ENCODE measurements around the gene SCART1. TPM values are rescaled to one million over a fixed set of nuclear protein-coding genes. Genes with fewer than 3 reads are reported as not detected.

SCART1 gene
- total and polyA plus RNA-seq, 8 donors, result 0.43 to 9.3 (median 5.9) TPM; not detected in 1

GRCh38 chr10:133418289-133418993 is 35.3 kb upstream of the SCART1 start:
- 95 to 99% (median 97%) methylated on average over 12 to 14 of the region's 14 CpGs for WGBS, 5 donors
- DNase-seq, result no peak
- H3K36me3 ChIP-seq, result peaks cover 24 to 62% (median 61%) of the 10 kb centered on the region in 4 donors
- intact Hi-C loops (cut with DNase I; ENCODE audit: low total_unique reads), result no loop called here
- H3K4me1 ChIP-seq, result peaks cover 7 to 9% (median 8%) of the 10 kb centered on the region in 4 donors
- TF ChIP-seq EP300 (IDR thresholded peaks at IDR 0.05) (no peak), POLR2AphosphoS5 (IDR thresholded peaks at IDR 0.05) (no peak), POLR2A (IDR thresholded peaks at IDR 0.05) (no peak)
- TF ChIP-seq, protein P1, sequence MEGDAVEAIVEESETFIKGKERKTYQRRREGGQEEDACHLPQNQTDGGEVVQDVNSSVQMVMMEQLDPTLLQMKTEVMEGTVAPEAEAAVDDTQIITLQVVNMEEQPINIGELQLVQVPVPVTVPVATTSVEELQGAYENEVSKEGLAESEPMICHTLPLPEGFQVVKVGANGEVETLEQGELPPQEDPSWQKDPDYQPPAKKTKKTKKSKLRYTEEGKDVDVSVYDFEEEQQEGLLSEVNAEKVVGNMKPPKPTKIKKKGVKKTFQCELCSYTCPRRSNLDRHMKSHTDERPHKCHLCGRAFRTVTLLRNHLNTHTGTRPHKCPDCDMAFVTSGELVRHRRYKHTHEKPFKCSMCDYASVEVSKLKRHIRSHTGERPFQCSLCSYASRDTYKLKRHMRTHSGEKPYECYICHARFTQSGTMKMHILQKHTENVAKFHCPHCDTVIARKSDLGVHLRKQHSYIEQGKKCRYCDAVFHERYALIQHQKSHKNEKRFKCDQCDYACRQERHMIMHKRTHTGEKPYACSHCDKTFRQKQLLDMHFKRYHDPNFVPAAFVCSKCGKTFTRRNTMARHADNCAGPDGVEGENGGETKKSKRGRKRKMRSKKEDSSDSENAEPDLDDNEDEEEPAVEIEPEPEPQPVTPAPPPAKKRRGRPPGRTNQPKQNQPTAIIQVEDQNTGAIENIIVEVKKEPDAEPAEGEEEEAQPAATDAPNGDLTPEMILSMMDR (IDR thresholded peaks at IDR 0.05), result no peak
- no peak overlapping the region for H3K4me3 ChIP-seq
- H3K27ac ChIP-seq, result no peak overlapping the region
- no peaks in the 10 kb centered on the region for H3K9me3 ChIP-seq
- H3K27me3 ChIP-seq, result peaks cover 0 to 31% (median 12%) of the 10 kb centered on the region in 3 donors

DNA sequence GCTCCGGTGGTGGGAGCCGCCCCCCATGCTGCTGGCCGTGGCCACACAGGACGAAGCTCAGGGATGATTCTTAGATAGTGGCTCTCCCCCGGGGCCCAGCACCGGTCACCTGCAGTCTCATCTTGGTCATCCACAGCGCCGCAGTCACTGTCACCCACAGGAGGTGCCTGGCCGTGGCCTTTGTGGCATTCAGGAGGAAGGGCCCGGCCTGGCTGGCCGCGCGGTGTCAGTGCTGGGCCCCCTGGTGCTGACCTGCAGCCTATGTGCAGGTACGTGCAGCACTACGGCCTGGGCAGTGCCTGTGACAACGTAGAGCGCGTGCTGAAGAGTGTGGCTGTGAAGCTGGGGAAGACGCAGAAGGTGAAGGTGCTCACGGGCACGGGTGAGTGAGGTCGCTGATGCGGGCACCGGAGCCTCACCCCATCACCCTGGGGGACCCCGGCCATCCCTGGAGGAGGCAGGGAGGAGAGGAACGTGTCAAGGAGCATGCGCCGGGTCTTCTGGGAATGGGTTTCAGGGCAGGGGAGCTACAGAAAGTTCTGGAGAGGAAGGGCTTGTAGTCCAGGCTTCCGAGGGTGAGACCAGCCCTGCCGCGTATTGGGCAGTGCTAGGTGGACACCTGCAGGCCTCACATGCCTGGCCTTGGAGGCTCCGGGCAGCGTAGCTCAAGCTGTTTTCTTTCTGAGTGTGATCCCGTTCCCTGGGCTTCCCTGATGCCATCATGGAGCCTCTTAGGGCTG is 34.4 kb upstream of the SCART1 start:
- Histone ChIP-seq H3K27ac (no peak overlapping the region), H3K4me1 (peaks cover 7 to 11% (median 10%) of the 10 kb centered on the region in 4 donors), H3K27me3 (peaks cover 0 to 35% (median 14%) of the 10 kb centered on the region in 3 donors), H3K36me3 (peaks cover 24 to 56% (median 55%) of the 10 kb centered on the region in 4 donors), H3K9me3 (no peaks in the 10 kb centered on the region), H3K4me3 (no peak overlapping the region)
- intact Hi-C loops (cut with DNase I; ENCODE audit: low total_unique reads), result no loop called here
- WGBS, 5 donors, result 91 to 96% (median 94%) methylated on average over 31 to 34 of the region's 34 CpGs
- DNase-seq, result no peak
- TF ChIP-seq, protein P1 (IDR thresholded peaks at IDR 0.05), result no peak
- TF ChIP-seq POLR2AphosphoS5 (IDR thresholded peaks at IDR 0.05), result no peak
- no peak for TF ChIP-seq POLR2A (IDR thresholded peaks at IDR 0.05)
- no peak for TF ChIP-seq EP300 (IDR thresholded peaks at IDR 0.05)

DNA sequence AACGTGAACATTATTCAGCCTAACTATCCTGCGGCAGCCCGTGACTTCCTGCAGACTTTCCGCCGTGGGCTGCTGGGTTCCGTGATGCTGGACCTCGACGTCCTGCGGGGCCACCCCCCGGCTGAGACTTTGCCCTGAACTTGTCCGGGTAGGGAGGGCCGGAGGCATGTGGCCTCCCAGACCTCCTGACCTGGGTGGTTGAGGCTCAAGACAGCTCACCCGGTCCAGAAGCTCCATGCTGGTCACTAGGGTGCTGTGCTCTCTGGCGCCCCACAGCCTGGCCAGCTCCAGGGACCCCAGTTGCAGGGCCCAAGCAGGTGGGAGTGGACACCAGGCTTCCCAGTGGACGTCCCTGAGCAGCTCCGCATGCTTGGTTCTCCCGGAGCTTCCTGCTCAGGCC is 33.7 kb upstream of the SCART1 start:
- Histone ChIP-seq H3K27ac (no peak overlapping the region), H3K4me1 (peaks cover 7 to 11% (median 10%) of the 10 kb centered on the region in 4 donors), H3K36me3 (peaks cover 24 to 51% (median 49%) of the 10 kb centered on the region in 4 donors), H3K27me3 (peaks cover 0 to 41% (median 14%) of the 10 kb centered on the region in 3 donors), H3K9me3 (no peaks in the 10 kb centered on the region), H3K4me3 (no peak overlapping the region)
- WGBS, 5 donors, result 91 to 97% (median 92%) methylated on average over 13 to 17 of the region's 17 CpGs
- TF ChIP-seq, protein P1 (IDR thresholded peaks at IDR 0.05), result no peak
- TF ChIP-seq EP300 (IDR thresholded peaks at IDR 0.05) (no peak), POLR2AphosphoS5 (IDR thresholded peaks at IDR 0.05) (no peak), POLR2A (IDR thresholded peaks at IDR 0.05) (no peak)
- intact Hi-C loops (cut with DNase I; ENCODE audit: low total_unique reads), result no loop called here
- no peak for DNase-seq

DNA sequence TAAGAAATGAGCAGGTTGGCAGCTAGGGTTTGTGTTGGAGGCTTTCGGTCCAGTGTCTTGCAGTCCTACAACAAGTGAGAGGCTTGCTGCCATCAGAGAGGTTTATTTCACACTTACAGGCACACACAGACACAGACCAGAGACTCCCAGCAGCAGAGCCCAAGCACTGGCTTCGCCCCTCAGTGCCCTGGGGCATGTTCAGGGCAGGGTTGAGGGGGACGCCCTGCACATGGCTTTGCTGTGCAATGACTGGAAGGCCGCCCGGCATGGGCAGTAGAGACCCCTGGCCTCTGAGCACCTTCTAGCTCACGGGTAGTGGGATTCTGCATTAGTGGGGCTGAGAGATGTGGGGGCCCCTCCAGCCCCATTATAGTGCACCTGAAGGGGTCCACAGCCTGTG is 33.2 kb upstream of the SCART1 start:
- intact Hi-C loops (cut with DNase I; ENCODE audit: low total_unique reads), result no loop called here
- Histone ChIP-seq H3K9me3 (no peaks in the 10 kb centered on the region), H3K4me3 (no peak overlapping the region), H3K27ac (no peak overlapping the region), H3K4me1 (peaks cover 7 to 11% (median 10%) of the 10 kb centered on the region in 4 donors), H3K36me3 (peaks cover 20 to 45% (median 43%) of the 10 kb centered on the region in 4 donors), H3K27me3 (peaks cover 0 to 44% (median 14%) of the 10 kb centered on the region in 3 donors)
- DNase-seq, result no peak
- WGBS, 5 donors, result 83 to 100% (median 89%) methylated on average over 3 to 6 of the region's 6 CpGs
- no peak for TF ChIP-seq POLR2AphosphoS5 (IDR thresholded peaks at IDR 0.05)
- TF ChIP-seq, protein P1 (IDR thresholded peaks at IDR 0.05), result no peak
- no peak for TF ChIP-seq POLR2A (IDR thresholded peaks at IDR 0.05)
- TF ChIP-seq EP300 (IDR thresholded peaks at IDR 0.05), result no peak

Measured in stomach (tissue), 9 donors.